NCI-H1092 treated with DMSO at 0.1 percent for 48 hours (cell line): Measurements from ENCODE around the gene ELF5.

Source experiments
- DNase-seq: peaks from one replicate; lab custom pipeline; 2025; lab: John Stamatoyannopoulos, UW

ELF5 gene

DNA sequence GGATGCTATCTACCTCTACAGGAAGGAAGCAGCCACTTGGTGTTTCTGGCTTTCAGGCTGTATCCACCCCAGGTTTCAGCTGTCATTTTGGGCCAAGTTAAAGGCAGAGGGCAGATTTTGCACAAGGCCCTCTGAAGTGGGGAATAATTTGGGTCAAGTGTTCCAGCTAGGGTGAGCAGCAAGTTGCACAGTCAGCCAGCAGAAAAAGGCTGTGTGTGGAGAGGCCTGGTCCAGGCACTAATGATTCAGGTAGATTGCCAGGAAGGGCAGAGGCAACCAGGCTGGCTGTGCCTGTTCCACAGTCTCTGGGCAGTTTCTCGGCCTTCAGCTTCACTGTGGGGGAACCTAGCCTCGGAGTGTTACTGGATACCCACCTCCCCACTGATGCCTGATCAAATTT lies 8.6 kb upstream of the ELF5 start:
- no peak for DNase-seq

DNA sequence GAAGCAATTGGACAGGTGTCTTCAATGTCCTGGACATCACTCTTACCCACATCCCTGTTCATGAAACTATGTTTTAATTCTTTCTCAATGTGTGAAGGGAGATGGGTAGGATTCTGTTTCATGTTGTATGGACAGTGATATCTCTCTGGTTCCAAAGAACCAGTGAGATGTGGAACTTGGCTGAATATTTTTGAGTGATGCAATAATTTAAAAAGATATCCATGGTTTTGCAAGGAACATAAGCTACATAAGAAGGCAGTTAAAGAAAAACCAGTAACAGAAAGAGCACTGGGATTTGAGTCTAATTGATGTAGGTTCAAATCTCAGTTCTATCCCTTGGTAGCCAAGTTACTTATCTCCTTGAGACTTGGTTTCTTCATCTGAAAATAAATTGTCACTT lies 7.7 kb upstream of the ELF5 start:
- DNase-seq = no peak

DNA sequence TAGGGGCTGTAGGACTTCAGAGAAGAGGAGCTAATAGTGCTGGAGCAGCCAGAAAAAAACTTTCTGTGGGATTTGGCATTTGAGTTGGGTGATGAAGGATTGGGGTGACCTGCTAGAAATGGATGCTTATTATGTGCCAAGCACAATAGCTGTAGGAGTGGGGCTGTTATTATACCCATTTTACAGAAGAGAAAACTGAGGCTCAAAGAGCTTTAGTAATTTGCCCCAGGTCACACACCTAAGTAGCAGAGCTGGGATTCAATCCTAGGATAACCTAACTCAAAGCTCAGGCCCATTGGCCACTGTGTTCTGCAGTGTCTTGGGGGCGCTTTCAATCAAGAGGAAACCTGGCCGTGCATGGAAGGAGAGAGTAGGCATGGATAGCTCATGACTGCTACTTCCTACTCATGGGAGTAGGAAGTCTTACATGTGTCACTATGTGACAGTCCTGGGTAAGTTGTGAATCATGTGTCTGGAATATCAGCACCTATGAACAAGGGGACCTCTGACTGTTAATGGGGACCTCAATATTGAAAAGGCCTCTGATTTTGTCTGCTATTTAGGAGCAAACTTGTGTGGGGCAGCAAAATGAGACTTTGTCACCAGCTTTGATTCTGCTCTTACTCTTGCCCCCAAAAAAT lies 6.1 kb upstream of the ELF5 start:
- no peak for DNase-seq

DNA sequence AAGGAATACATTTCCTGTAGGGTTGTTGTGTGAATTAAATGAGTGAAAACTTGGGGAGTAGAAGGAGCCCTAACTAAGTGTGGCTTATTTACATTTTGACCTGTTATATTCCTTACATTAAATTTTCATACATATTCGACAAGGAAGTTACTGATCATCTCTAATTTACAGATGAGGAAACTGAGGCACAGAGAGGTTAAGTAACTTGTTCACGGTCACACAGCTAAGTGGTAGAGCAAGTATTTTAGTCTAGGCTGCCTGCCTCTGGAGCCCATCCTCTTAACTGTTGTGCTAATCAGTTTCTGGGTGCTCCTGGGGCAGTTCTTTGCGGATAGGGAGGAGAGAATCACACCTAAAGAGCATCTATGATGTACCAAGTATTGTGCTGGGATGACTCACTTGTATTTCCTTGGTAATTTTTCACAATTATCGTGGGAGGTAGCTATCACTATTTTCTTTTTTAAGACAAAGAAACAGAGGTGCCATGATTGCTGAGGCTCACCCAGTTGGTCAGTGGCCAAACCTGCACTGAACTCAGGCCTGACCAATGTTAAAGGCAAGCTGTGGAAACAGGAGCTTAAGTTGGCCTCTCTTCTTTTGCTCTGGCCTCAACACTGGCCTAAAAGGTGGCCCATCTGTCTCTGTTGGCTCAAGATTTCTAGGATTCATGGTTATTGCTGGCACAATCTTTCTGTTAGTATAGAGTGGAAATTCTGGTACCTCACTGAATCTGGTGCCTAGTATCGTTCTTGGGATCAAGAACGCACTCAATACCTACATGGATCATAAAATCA lies 2.9 kb upstream of the ELF5 start:
- DNase-seq = no peak

DNA sequence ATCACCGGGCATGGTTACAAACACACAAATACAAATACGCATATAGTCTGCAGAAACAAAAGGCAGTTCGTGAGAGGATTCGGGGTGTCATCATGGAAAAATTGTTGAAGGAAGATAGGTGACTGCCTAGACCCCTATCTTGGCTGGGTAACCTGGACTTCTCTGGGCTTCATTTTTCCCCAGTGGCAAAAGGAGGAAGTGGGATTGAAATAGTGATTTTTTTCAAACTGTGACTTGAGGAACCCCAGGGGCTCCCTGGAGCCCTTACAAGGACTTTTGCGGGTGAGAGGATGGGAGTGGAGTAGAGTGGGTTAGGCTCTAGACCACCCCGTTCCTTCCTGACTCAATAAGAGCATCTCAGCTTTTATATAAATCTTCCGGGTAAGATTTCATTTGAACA lies 1.0 kb upstream of the ELF5 start:
- DNase-seq = no peak

DNA sequence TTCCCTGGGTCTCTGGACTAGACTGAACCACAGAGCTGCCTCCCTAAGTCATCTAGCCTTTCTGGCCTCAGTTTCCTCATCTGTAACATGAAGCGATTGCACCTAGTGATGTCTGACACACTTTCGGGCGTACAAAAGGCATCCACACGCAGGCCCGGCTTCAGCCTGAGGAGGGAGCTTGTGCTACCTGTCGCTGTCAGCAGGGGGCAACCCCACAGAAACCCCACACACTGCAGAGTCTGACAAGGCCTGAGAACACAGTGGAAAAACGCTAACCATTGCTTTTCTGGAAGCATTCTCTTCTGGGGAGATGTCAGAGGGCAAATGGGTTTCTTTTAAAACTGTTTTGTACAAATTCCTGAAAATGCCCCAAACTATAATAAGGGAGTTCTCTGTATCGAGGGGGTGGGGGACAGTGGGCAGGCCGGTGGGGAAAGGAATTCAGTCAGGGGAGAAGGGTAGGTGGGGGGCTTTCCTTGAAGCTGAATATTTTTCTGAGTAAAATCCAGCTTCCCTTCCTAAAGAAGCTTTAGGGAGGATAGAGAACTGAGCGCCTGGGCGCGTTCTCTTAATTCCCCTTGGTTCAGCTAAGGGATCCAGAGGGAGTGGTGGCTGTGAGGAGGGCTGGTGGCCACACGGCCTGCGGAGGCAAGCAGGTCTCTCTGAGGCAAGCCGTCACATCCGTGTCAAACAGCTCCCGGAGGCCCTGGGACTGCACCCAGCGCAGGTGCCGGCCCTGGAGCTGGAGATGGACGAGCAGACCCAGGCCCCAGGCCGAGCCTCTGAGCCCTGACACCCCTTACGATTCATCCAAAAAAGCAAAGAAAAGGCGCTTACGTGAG lies 533 bp downstream of the ELF5 start:
- peak; percentile 10 for DNase-seq

DNA sequence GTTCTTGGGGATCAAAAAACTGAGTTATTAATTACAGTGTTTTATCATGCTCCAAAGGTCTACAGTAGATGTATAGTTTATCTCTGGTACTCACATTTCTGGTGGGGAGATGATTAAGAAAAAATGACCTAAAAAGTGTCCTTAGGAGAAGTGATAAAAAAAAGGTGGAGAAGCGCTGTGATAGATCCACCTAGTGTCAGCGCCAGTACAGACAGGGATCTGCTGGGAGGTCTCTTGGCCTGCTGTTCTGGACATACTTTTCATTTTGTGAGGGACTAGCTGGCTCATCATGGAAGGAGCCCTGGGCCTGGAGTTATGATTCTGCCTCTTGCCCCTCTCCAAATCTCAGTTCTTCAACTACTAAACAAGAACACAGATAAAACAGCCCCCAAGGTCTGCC lies 2.9 kb downstream of the ELF5 start:
- no peak for DNase-seq

DNA sequence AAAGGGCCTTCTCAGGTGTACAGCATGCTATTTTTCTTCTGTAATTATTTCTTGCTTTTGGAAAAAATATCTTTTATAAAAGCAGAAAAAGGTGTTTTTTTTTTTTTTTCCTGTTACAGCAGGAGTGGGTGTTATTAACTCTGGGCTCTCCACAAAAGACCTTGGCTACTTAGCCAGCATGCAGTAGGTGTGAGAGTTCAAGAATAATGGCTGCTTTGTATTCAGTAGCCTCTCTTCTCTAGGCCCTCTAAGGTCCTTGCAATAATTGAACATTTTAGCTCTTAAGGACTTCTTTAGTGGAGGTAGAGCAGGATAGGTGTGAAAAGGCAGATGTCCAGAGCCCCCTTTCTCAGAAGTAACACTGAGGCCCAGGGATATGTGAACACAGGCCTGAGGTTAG lies 3.4 kb downstream of the ELF5 start:
- DNase-seq = no peak

DNA sequence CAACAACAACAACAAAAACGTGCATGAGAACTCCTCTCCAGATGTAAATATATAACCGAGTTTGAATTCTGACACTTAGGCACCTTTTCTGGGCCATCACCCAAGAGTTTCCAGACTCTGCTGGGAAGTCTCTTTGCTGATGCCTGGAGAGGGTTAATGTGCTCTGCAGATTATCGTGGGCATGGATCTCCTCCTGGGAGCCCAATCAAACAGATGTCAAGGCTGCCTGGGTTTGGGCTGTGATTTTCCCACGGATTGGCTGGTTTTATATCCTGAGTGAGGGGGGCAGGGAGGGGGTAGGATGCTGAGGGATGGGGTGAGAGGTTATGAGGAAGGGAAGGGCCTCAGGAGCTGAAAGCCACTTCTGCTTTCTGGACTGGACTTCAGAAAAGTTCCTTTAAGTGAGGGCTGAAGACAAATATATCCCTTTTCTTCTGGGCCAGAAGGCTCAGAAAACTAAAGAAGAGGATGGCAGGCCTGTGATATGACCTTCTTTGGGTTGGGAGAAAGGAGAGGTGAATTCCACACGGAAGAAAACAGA lies 4.2 kb downstream of the ELF5 start:
- DNase-seq = no peak

DNA sequence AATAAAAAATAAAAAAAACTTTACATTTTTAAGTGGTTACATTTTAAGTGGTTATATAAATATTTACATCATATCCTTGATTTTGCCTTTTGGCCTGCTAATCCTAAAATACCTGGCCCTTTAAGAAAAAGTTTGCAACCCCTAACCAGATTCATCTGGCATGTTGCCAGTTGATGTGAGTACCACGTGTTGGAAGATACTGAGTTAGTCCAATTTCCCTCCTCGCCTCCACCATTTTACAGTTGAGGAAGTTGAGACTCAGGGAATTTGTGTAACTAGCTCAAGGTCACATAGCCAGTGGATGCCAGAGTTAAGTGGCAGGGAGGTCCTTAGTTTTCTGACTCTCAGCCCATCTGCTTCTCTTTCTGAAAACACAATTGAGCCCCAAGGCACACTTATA lies 5.1 kb downstream of the ELF5 start:
- DNase-seq = no peak

DNA sequence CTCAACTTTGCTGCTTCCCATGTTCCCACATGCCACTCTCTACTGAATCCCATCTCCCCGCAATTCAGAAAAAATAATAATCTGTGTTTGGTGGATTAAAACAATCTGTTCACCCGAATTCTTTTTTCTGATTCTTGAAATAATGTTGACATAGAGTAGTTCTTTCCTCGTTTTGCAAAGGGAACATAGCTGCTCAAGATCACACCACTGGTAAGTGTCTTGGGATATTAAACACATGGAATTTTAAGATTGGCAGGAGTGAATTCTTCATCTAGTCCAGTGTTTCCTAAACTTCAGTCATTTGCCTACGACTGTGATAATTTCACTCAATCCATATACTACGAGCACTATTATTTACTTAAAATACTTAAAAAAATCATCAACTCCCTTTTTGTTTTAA lies 6.0 kb downstream of the ELF5 start:
- no peak for DNase-seq

DNA sequence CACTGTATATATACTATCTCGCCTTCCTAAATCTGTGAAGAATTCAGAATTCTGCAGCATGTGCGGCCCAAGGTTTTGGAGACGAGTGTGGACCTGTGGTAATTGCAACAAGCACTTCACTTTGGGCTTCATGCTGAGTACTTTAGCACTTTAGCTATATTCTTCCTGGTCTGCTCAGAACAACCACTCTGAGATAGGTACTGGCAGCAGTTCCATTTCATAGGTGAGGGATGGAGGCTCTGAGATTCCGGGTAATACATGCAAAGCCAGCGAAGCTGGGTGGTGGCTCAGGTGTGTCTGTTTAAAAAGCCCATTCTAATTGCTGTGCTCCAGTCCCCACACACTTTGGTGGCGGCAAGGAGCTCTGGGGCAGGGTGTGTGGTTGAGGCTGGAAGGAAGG lies 6.4 kb downstream of the ELF5 start:
- DNase-seq = no peak

DNA sequence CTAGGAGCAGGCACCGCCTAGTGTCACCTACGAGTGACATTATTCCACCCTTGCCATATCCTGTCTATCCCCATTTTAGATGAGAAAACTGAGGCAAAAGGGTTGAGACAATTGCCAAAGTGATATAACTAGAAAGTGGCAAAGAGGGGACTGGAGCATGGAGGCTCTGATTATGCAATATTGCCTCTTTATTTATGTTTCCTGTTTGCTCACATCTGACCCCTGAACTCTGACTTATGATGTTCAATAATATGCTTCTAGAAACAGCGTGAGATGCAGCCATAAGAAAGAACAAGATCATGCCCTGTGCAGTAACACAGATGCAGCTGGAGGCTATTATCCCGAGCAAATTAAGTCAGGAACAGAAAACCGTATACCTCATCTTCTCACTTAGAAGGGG lies 7.7 kb downstream of the ELF5 start:
- no peak for DNase-seq

DNA sequence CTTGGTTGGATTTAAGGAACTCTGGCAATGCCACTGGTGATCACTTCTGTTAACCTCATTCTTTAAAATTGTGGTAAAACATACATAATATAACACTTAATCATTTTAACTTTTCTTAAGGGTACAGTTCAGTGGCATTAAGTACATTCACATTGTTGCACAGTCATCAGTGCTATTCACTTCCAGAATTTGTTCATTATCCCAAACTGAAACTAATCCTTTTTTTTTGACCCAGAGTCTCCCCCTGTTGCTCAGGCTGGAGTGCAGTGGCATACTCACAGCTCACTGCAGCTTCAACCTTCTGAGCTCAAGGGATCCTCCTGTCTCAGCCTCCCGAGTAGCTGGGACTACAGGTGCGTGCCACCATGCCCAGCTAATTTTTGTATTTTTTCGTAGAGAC lies 10.6 kb downstream of the ELF5 start:
- no peak for DNase-seq

DNA sequence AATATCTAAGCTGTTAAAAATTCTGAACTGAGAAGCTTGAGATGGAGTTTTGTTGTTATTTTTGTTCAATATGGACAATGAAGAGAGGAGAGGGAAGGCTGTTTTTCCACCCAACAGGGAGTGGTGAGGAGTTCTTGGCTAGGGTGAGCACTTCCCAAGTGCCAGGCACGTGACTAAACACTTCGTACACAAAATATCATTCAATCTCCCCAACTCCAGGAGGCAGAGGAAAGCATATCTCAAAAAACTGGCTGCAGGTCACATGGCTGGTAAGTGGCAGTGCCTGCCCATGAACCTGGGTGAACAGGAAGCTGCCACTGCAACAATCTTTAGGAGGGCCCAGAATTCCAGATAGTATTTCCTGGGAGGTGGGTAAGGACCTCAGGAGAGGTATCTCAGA lies 11.6 kb downstream of the ELF5 start:
- DNase-seq = no peak

DNA sequence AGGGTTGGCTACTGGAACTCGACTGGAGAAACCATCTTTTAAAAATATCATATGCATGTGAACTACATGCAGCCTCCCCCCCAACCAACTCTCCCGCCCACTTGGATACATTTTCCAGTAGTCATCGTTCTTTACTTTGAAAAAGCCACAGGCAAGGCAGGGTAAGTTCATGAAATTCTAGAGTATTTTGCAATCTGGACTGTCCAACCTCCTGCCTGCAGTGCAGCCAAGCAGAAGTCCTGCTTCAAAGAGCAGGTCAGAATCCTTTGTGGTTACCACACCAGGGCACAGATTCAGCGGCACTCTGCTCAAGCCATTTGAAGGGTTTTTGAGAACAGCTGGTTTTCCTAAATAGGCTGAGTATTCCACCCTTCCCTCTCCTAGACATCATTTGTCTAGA lies 12.1 kb downstream of the ELF5 start:
- no peak for DNase-seq

DNA sequence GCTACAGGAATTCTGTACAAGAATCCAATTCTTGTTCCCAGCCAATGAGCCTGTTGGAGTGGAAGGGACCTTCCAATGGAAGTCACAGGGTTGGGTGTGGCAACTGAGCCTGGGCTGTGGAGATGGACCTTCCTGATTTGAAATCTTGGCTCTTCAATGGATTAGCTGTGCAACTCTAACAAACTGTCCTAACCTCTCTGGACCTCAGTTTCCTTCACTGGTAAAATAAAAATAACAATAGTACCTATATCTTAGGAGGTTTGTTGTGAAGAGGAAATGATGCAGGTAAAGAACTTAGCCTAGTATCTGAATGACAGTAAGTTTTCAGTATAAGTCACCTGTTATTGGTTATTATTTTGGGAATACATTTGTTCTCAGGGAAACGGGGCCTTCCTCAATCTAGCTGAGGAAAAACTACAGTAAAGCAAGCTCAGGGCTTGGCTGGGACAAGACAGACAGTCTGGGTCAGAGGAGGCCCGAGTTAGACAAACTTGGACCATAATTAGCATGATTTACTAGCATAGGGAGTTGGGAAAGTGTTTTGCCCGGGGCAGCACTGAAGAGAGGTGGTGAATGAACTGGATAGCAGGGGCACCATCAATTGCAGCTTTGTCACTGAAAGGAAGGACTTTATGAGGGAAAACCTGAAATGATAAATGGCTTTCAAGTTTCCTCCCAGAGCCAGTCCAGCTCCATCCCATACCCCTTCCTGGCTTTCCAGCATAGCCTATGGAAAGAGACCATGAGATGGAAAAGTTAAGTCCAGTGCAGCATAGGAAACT lies 13.7 kb downstream of the ELF5 start:
- DNase-seq = no peak

DNA sequence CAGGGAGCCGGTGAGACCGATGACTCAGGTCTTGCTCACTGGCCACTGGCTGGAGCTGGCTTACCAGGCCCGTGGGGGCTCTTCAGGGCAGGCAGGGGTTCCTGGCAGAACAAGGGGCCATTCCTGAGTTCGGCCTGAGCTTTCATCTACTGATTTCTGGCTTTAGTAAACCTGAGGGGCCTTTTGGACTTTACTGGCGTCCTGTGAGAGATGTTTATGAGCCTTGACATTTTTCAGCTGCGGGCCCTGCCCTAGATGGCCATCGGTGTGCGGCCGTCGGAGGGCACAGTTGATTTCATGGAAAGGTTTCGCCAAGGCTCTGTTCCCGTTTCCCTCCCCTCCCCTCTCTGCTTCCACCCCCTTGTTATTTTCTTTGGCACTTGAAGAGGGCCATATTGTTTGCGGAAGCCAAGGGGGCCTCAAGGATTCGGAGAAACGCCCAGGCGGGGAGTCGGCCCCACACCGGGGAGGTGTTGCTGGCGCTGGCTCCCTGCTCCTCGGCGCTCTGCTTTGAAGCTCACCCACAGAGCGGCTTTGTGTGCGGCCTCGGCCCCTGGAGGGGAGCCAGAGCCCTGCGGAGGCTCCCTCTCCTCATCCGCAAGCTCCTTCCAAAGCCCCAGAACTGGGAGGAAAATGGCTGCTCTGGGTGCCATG lies 17.7 kb downstream of the ELF5 start:
- DNase-seq = peak; percentile 38

DNA sequence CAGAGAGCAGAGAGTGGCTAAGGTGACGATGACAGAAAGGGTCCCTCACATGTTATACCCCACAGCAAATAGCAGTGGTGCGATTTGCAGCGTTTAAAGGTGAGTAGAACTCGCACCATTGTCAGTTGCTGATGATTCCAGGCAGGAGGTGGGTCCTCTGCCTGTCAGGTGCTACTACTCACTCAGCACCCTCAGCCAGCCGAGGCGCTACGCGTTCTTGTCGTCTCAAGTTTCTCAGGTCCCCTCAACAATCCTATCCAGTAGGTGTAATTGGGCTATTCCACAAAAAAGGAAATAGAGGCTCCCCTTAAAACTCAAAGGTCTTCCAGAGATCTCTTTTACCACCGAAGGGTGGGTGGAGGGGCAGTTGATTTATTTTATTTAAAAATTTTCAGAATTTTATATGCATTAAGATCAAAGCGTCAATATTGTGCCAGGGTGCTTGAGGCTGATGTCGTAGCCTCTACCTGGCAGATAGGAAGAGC lies 18.3 kb downstream of the ELF5 start:
- DNase-seq = no peak

DNA sequence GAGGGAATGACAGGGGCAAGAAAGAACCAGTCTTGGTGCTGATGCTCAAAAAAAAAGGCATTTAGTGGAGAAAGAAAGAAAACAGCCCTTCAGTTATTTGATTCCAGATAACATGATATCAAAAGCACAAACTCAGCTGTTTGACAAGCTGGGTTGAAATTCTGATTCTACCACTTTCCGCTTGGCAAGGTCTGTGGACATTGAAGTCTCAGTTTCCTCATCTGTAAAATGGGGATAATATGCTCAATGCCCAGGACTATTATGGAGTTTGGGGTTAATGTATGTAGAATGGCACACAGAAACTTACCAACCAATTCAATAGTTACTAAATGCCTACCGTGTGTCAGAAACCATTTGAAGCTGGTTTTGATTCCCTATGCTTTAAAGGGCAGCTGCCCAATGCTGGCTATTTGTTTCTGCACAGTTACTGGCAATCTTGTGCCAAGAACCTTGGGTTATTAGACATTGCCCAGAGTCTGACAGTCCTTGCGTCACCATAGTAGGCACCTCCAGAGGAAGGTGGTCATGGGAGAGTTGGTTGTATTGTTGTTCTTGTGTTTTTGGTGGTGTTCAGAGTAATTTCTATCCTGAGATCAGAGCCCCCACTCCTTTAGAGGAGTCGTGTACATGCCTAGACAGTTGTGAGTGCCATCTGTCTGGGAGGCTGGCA lies 19.5 kb downstream of the ELF5 start:
- no peak for DNase-seq

DNA sequence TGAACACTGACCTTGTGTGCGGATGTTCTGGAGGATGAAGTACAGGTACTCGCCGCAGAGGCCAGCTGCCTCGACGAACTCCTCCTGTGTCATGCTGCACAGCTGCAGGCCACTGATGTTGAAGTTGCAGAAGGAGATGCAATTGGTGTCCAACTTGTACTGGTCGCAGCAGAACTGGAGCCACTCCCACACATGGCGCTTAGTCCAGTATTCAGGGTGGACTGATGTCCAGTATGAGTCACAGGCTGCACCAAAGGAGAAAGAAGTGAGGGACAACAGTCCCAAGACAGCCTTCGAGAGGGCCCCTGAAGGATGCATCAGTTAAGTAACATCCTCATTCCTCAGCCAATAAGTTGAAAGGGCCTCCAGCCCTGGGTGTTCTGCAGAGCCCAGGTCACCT lies 20.1 kb downstream of the ELF5 start:
- no peak for DNase-seq
